ENCODE data around the gene MR1.
"Not testable (repeated sequence)": the region's sequence is repeated elsewhere in the genome, so short reads cannot be mapped to it uniquely, and the experiment has no call there.

Gene MR1

DNA sequence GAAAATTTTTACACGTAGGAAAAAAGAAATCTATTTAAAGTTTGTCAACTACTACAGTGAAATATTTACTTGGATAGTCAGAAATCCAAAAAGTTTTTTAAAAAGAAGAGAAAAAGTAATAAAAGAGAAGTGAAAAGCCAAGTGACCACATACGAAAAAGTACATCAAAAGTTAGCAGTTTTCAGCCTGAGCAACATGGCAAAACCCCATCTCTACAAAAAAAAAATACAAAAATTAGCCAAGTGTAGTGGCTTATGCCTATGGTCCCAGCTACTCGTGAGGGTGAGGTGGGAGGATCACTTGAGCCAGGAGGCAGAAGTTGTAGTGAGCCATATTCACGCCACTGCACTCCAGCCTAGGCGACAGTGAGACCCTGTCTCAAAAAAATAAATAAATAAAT, 5.2 kb upstream of the MR1 start:
- no peak for DNase-seq (ENCODE audit: low read depth, low spot score)

DNA sequence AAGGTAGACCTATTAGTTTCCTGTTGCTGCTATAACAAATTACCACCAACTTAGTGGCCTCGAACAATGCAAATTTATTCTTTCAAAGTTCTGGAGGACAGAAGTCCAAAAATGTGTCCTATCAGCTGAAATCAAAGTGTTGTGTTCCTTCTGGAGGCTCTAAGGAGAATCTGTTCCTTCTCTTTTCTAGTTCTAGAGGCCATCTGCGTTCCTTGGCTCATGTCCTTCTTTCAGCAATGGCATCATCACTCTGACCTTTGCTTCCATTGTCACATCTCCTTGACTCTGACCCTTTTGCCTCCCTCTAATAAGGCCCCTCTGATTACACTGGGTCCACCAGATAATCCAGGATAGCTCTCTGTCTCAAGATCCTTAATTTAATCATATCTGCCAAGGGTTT, 1.2 kb upstream of the MR1 start:
- DNase-seq (ENCODE audit: low read depth, low spot score): no peak

DNA sequence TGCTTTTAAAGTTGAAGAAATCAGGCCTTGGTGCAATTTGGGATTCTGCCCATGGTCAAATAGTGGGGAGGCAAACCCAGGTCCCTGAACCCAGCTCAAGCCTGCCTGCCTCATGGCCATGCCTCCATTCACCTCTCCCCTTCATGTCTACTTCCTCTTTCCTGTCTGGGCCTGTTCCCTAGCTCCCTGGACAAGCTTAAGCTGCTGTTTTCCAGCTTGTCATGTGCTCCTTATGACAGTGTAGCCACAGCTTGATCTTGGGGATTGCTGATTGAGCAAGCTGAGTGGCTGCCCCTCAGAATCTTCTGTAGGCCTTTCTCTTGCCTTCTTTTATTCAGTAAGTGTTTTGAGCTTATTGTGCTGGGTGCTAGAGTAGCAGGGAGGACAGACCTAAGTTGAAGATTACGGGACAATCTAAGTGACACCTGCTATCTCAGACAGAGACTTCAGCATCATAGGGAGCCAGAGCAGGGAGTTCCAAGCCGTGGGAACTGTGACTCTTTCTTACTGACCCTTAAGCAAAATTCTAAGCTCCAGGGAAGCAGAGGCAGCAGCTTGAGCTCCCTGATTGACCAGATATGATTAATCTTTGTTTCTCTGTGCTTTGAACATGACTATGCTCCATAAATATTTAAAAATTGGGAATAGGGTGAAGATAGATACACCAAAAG, 520 bp upstream of the MR1 start:
- DNase-seq (ENCODE audit: low read depth, low spot score): no peak

DNA sequence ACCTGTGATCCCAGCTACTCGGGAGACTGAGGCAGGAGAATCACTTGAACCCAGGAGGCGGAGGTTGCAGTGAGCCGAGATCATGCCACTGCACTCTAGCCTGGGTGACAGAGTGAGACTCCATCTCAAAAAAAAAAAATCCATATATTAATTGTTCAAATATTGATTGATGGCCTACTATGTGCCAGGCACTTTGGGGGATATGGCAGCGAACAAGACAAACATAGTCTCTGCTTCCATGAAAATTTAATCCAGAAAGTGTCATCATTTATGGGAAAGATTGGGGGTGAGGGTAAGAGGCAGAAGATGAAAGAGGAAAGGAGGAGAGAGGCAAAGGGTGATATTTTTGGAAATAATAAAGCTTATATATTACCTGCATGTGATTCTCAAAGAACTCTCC, 1.4 kb downstream of the MR1 start:
- not testable (repeated sequence) for DNase-seq (ENCODE audit: low read depth, low spot score)

DNA sequence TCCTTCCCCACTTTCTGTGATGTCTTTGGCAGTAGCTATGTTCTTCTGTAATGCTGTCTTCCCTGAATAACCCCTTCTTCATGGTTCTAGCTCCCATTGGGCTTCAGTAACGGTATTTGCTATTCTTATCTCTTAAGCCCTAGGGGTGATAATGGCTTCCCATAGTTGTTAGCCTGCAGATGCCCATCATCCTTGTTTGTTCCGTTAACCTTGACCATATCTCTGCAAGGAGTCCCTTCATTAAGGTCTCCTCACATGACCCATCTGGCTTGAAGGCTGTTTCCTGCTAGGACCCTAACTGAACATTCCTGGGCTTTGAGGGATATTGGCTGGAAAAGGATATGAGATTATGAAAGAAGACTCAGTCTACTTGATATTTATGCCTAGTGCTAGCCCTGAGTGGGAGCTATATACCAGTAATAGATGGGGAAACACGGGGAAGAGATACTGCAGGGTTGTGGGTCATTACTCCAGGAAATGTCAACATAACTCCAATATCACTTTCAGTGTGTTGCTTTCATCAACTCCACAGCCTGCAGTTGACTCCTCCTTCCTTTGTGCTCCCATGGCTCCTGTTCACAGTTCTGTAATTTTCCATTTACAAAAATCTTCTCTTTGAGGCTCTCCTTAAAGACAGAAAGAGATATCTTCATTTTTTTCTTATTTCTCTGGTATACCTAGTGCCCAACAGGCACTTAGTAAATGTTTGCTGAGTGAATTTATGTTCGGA, 2.5 kb downstream of the MR1 start:
- no peak for DNase-seq (ENCODE audit: low read depth, low spot score)

DNA sequence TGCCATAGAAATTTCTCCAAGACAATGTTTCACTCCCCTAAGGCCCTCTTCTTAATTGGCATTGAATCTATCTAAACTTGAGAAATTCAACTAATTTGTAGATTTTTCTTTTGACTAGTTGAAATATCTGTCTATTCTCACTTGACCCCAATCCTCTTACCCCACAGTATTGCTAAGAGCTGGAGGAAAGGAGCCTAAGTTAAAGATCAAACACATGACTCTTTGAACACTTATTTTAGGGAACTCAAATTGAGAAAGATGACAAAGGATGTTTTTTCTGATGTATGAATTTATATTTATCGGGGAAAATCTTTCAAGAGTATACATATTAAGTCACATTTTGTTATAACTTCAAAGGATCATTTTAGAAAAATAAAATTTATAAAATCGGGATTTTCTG, 3.6 kb downstream of the MR1 start:
- DNase-seq (ENCODE audit: low read depth, low spot score): no peak

DNA sequence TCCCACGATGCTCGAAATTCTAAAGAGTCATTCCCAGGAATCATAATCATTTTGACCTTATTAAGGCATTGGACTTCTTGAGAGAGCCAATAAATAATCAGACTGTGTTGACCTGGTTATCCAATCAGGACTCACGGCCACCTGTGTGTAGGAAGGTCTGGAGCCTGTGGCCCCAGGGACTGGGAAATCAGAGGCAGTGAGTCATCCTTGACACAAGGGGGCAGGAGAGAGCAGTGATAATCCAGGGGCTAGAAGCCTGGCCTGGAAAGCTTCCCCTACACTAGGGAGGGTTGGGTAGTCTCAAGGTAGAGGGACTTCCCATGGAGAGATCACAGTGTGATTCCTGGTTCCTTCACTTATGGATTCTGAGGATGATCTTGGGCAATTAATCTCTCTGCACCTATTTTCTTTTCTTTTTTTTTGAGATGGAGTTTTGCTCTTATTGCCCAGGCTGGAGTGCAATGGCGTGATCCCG, 4.7 kb downstream of the MR1 start:
- DNase-seq (ENCODE audit: low read depth, low spot score): peak; percentile 45

DNA sequence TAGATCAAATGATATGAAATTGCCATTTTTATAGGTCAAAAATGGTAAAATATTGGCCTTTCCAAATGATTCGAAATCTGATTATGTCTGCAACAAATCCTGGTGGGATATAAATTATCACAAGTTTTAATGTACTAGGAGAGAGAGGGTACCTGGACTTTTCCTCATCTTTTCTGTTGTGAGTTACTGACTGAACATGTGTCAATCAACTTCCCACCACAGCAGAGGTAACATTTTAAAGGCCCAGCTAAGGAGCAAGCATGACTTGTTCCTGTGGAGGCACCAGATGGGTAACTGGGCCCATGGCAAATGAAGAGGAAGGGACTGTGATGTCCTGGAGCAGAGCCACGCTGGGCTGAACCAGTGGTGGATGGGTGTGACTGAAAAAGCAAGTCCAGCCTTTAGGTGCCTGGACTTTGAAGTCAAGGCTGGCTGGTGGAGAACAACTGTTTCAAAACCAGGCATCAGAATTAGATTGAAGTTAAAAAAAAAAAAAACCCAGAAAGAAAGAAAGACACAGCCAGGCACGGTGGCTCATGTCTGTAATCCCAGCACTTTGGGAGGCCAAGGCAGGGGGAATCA, 6.6 kb downstream of the MR1 start:
- no peak for DNase-seq (ENCODE audit: low read depth, low spot score)

DNA sequence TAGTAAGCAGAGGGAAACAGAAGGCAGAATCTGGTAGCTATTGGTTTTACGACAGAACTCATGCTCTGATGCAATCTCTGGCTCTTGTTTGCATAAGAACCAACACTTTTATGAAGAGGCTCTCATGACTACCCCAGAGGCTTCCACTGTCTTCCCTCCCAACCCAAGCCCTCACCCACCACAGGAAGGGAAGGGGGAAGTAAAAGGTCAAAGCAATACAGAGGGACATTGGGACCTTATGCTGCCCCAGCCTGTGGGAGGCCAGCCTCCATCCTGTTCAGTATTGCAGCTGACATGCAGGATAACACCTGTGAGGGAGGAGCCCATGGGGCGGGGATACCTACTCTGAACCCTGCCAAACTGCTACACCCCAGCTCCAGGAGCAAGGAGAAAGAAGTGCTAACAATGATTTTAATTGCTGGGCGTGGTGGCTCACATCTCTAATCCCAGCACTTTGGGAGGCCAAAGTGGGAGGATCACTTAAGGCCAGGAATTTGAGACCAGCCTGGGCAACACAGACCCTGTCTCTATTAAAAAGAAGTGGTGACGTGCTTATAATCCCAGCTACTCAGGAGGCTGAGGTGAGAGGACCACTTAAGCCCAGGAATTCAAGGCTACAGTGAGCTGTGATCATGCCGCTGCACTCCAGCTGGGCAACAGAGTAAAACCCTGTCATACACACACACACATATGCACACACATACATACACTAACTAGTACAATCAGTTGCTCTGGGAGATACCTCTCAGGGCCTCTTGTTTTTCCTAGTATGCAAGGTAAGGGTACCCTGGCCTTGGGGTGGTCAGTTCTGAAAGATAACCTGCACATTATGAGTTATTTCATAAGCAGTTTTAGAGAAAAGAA, 9.5 kb downstream of the MR1 start:
- no peak for DNase-seq (ENCODE audit: low read depth, low spot score)

DNA sequence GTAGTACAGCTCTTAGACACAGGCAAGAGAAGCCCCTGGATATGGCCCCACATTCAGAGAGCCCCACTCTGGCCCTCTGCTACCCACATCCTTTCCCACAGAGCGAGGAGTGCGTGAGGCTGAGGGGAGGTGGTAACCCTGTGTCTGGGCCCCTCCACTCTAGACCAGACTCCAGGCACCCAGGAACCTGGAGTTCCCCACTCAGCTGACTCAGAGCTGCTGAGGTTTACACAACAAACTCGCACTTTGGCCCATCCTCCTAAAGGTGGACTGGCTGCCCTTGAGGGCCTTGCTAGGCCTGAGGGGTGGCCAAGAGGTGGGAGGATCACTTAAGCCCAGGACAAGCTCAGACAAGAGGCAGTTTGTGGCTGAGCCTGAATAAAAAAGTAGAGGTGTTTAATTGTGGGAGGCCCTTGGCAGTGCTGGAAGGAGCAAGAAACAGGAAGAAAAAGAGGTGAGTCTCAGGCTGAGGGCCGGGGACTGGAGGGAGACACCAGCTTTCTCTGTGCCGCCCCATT, 10.7 kb downstream of the MR1 start:
- peak; percentile 14 for DNase-seq (ENCODE audit: low read depth, low spot score)

DNA sequence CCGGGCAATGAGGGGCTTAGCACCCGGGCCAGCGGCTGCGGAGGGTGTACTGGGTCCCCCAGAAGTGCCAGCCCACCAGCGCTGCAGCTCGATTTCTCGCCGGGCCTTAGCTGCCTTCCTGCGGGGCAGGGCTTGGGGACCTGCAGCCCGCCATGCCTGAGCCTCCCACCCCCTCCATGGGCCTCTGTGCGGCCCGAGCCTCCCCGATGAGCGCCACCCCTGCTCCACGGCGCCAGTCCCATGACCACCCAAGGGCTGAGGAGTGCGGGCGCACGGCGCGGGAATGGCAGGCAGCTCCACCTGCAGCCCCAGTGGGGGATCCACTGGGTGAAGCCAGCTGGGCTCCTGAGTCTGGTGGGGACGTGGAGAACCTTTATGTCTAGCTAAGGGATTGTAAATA, 12.2 kb downstream of the MR1 start:
- not testable (repeated sequence) for DNase-seq (ENCODE audit: low read depth, low spot score)

DNA sequence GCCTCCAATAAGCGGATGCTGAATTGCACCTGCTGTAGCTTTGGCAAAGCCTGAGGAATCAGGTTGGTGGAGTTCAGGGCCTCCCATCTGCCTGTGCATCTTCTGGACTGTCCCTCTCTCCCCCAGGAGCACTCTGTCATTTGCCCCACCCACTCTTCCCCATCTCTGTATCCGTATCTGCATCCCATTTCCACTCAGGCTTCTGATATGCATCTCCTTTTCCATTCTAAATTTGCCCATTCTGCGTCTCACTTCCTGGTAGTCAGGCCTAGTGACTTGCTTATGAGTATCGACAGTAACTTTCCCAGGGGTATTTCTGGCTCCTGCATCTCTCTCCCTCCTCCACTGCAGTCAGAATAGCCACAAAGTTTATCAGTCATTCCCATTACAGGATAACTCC, 15.6 kb downstream of the MR1 start:
- DNase-seq (ENCODE audit: low read depth, low spot score): no peak

DNA sequence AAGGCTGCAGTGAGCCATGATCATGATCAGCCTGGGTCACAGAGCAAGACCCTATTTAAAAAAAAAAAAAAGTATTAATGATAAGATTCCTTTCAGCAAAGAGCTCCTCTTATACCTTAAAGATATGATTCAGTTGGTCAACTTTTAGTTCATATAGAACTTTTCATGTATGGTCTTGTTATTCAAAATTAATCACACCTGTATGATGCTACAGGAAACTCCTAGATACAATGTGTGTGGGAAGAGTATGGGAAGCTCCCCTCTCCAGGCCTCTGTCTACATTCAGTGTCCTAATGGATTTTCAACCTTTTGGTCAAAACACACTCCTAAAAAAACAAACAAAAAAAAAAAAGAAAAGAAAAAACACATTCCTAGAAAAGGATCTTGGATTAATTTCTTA, 17.1 kb downstream of the MR1 start:
- no peak for DNase-seq (ENCODE audit: low read depth, low spot score)

DNA sequence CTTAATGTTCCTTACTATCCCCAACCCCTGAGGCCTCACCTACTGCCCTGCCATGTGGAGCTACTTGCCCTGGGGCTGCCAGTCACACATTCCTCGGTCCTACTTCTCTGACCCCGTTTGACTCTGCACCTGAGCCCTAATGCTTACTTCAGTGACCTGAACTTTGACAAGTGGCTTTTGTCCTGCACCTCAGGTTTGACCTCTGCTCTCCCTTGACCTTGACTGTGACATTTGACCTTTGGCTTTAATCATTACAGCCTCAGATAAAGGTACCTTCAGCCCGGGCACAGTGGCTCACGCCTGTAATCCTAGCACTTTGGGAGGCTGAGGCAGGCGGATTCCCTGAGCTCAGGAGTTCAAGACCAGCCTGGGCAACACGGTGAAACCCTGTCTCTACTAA, 22.8 kb downstream of the MR1 start:
- DNase-seq (ENCODE audit: low read depth, low spot score): no peak

DNA sequence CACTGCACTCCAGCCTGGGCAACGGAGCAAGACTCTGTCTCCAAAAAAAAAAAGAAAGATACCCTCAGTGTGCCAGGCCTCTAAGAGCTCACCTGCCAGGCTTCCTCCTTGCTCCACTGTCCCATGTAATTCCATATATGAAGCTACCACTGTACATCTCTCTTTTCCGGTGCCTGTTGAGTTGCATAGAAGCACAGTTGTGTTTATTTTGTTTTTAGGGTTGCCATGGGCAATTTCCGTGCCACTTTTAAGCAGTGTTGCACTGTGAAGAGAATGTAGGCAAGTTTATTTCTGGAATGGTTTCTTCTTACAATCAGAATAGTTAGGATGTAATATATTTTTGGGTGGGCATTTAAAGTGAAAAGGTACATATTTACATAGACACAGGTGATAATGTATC, 23.3 kb downstream of the MR1 start:
- no peak for DNase-seq (ENCODE audit: low read depth, low spot score)

DNA sequence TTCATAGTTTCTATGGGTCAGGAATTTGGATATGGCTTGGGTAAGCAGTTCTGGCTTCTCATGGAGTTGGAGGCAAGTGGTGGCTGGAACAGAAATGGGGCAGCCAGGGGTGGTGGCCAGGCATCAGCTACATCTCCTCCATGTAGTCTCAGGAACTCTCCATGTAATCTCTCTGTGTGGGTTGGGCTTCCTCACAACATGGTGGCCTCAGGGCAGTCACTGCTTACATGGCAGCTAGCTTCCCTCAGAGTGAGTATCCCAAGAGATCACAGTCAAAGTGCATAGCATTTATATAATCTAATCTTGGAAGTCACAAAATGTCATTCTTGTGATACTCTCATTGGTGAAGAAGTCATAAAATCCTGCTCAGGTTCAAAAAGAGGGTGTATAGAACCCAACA, 25.7 kb downstream of the MR1 start:
- DNase-seq (ENCODE audit: low read depth, low spot score): no peak

DNA sequence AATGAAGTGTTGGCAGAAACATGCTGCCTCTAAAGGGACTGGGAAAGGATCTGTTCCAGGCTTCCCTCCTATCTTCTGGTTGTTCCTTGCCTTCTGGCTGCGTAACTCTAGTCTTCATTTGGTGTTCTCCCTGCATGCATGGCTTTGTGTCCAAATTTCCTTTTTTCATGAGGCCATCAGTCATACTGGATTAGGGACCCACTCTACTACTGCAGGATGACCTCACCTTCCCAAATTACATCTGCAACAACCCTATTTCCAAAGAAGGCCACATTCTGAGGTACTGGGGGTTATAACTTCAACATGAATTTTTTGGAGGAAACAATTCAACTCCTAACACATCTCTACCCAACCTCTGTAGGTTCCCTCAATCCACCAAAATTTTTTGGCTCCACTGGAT, 26.3 kb downstream of the MR1 start:
- no peak for DNase-seq (ENCODE audit: low read depth, low spot score)

DNA sequence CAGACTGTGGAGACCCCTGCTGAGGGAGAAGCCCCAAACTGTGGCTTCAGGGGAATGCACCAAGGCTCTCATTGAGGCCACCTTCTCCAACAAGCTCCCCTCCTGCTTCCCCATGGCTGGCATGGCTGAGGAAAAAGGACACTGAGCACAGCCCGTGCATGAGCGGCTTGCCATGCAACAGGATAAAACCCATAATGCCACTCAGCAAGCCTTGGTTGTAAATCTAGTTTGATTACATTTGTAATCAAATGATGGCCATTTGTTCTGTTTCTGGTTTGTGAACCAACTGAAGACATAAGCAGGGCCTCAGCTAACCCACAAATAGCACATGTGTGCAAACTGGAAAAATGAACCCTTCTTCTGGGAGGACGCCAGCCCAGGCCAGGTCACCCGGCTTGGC, 27.2 kb downstream of the MR1 start:
- DNase-seq (ENCODE audit: low read depth, low spot score): not testable (repeated sequence)

DNA sequence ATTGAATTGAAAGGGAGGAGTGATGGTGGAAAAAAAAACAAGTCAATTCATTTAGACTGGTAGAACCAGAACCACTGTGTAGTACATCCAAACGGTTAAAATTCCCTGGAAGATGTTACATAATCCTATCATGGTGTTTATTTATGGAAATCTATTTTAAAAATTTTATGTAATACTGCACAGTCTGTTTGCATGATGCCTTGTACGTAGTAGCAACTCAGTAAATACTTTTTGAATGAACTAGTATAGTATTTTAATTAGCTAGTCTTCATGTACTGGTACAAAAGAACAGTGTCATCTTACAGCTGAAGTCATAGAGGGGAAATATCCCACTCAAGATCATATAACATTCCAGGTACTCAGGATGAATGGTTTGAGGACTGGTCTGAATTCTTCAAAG, 27.7 kb downstream of the MR1 start:
- DNase-seq (ENCODE audit: low read depth, low spot score): no peak

DNA sequence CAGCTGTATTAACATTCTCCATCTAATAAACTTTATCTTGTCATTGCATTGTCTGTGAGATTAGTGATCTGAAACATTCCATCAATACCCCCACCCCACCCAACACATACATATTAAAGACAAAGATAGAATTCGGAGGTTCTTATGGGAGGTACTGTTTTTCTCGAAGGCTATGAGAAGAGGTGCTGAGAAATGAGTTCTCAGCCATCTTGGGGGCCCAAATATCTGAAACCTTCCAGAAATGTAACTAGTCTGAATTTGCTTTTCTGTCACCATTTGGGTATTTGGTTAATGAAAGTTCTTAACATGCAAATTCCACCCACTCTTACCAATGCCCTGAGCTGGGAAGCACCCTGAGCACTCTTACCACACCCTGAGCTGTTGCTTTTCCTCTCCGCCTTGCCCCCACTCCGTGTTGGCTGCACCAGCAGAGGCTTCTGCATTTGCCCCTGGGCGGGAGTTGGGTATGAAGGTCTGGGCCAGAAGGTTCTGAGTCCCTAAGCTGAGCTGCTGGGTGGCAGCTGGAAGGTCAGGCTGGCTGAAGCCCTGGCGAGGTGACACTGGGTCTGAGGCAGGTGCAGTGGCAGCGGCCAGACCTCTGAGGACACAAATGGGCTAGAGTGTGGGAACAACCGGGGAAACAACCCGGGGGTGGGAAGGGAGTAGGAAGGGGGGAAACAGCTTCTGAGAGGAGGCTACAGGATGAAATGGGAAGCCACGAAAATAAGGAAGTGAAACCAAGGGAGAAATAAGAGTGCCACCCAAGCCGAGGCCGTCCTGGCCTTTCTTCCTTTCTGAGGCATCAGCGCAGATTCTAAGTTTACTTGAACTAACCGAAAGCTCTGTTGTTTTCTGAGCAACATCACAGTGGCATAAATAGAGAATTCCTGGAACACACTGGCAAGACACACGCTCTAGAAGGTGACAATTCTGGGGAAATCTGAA, 28.4 kb downstream of the MR1 start:
- no peak for DNase-seq (ENCODE audit: low read depth, low spot score)
